GM12878 (cell line): ENCODE results near the gene CLECL1. TPM values are rescaled to one million over a fixed set of nuclear protein-coding genes. Genes with fewer than 3 reads are reported as not detected.

Experiments used
- CBFB ChIP-seq: IDR thresholded peaks from 2 replicates; pipeline ENCODE4 v1.6.1; 2016; ENCODE audit warnings: antibody characterized with exemption, low read depth
- CBX5 ChIP-seq: sonication (generic); IDR thresholded peaks from 2 replicates; pipeline ENCODE4 v1.6.1; 2016; ENCODE audit warnings: low read depth, moderate library complexity, mild to moderate bottlenecking, inconsistent platforms
- CHD1 ChIP-seq: IDR thresholded peaks from 2 replicates; pipeline ENCODE4 v1.6.1; 2012; ENCODE audit warnings: low read depth, low read length, improper control_type of control experiment
- MEF2A ChIP-seq: IDR thresholded peaks from 2 replicates; pipeline ENCODE4 v1.6.1; 2011; ENCODE audit warnings: low read depth, mild to moderate bottlenecking, low read length, moderate library complexity; ENCODE audit not compliant: insufficient read depth
- MYC ChIP-seq: IDR thresholded peaks from 2 replicates; pipeline ENCODE4 v1.6.1; 2011; ENCODE audit warnings: mild to moderate bottlenecking, low read length, moderate library complexity, inconsistent platforms; ENCODE audit not compliant: insufficient read depth, insufficient replicate concordance, insufficient read length, severe bottlenecking
- PKNOX1 ChIP-seq: fragments of 450-650 bp; IDR thresholded peaks from 2 replicates; pipeline ENCODE4 v1.6.1; 2016; ENCODE audit warnings: mild to moderate bottlenecking
- POU2F2 ChIP-seq: IDR thresholded peaks from 3 replicates; pipeline ENCODE4 v1.6.1; 2011; ENCODE audit warnings: low read depth, mild to moderate bottlenecking, low read length, borderline replicate concordance
- ZSCAN29 ChIP-seq: fragments of 450-650 bp; IDR thresholded peaks from 2 replicates; pipeline ENCODE4 v1.6.1; 2017; ENCODE audit warnings: mild to moderate bottlenecking, moderate library complexity
- polyA plus RNA-seq, 11 experiments: library from polyadenylated mRNA; depleted of rRNA in 4 of 11; unstranded in 6 of 11; stranded (reverse) in 5 of 11; fragments of >200 nt; fragmentation: Nextera tagmentation in 4 of 11; fragmentation: Illumina TruSeq in 1 of 11; extraction: Ambion mirVana in 4 of 11; extraction: Trizol in 1 of 11; gene quantifications; 1 replicate in 1 of 11; 2 replicates in 10 of 11; pipeline versions ENCODE4 v1.2.1 to v1.2.3, GENCODE V29; 2011 to 2016; ENCODE audit warnings: inconsistent platforms in 2 of 11, missing spikeins in 2 of 11, low read depth in 1 of 11
- total RNA-seq, 4 experiments: library from RNA; depleted of rRNA in 3 of 4; stranded (reverse); fragments of >200 nt in 3 of 4; fragmentation: Illumina TruSeq in 1 of 4; extraction: Trizol in 1 of 4; gene quantifications; 2 replicates each; pipeline versions ENCODE4 v1.2.1 to v1.2.3, GENCODE V29; 2013 to 2021
- TF ChIP-seq, protein P1 (sequence below): fragments of 450-650 bp; formaldehyde crosslinking; IDR thresholded peaks from 2 replicates; pipeline ENCODE4 v1.5.0; 2022; ENCODE audit warnings: mild to moderate bottlenecking, missing genetic modification characterization

CLECL1 gene
- total and polyA plus RNA-seq, 10 of the 15 experiments (the other 5 are each of a cell fraction or from before 2014, with no cell fraction given), result 4.6 to 56.5 (median 46.4) TPM

GRCh38 chr12:9776781-9777180 is 43.9 kb upstream of the CLECL1 start (continued):
- TF ChIP-seq, protein P1, sequence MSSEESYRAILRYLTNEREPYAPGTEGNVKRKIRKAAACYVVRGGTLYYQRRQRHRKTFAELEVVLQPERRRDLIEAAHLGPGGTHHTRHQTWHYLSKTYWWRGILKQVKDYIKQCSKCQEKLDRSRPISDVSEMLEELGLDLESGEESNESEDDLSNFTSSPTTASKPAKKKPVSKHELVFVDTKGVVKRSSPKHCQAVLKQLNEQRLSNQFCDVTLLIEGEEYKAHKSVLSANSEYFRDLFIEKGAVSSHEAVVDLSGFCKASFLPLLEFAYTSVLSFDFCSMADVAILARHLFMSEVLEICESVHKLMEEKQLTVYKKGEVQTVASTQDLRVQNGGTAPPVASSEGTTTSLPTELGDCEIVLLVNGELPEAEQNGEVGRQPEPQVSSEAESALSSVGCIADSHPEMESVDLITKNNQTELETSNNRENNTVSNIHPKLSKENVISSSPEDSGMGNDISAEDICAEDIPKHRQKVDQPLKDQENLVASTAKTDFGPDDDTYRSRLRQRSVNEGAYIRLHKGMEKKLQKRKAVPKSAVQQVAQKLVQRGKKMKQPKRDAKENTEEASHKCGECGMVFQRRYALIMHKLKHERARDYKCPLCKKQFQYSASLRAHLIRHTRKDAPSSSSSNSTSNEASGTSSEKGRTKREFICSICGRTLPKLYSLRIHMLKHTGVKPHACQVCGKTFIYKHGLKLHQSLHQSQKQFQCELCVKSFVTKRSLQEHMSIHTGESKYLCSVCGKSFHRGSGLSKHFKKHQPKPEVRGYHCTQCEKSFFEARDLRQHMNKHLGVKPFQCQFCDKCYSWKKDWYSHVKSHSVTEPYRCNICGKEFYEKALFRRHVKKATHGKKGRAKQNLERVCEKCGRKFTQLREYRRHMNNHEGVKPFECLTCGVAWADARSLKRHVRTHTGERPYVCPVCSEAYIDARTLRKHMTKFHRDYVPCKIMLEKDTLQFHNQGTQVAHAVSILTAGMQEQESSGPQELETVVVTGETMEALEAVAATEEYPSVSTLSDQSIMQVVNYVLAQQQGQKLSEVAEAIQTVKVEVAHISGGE (CRISPR knock-in tag), result no peak
- no peak for TF ChIP-seq ZSCAN29
- TF ChIP-seq CHD1, result no peak
- no peak for TF ChIP-seq CBX5
- no peak for TF ChIP-seq MEF2A
- TF ChIP-seq PKNOX1, result no peak
- TF ChIP-seq POU2F2, result no peak
- no peak for TF ChIP-seq MYC
- no peak for TF ChIP-seq CBFB
